SK-N-SH (cell line): ENCODE data around the gene MAD1L1. TPM values are rescaled to one million over a fixed set of nuclear protein-coding genes. Genes with fewer than 3 reads are reported as not detected.

ENCODE experiments used
- CTCF ChIA-PET: fragments of 300-600, 350-600 bp; formaldehyde crosslinking; extraction: SDS; loops from one replicate; lab custom pipeline; 2021; lab: Yijun Ruan, JAX
- POLR2A ChIA-PET: fragments of 350-600 bp; sonication (Branson Sonifier 250); formaldehyde crosslinking; extraction: SDS; loops from one replicate; lab custom pipeline; 2020; ENCODE audit warnings: antibody characterized with exemption, inconsistent platforms; lab: Yijun Ruan, JAX
- DNase-seq: peaks from one replicate; pipeline ENCODE4 v3.0.0; 2012
- H2AFZ ChIP-seq: fragments of 200-600 bp; sonication (generic); 2 replicates; pipeline ENCODE4 v1.8.1; 2016; ENCODE audit warnings: antibody characterized with exemption, mild to moderate bottlenecking, low read depth
- H3F3A ChIP-seq: fragments of 200-600 bp; sonication (generic); replicated peaks from 2 replicates; pipeline ENCODE3; 2016; ENCODE audit warnings: antibody characterized with exemption, mild to moderate bottlenecking; ENCODE audit not compliant: insufficient read depth
- H3K27ac ChIP-seq, 2 experiments: fragments of 200-500 bp in 1 of 2; fragments of 200-600 bp in 1 of 2; sonication (Bioruptor generic) in 1 of 2; sonication (generic), shearing (Covaris generic) in 1 of 2; 2 replicates each; pipeline versions ENCODE4 v1.5.1 to v1.6.1; 2014 to 2016; ENCODE audit warnings: low read depth in 2 of 2, inconsistent platforms in 1 of 2, low read length in 1 of 2, mild to moderate bottlenecking in 1 of 2, mixed read lengths in 1 of 2
- H3K27me3 ChIP-seq: fragments of 200-600 bp; sonication (generic), shearing (Covaris generic); 2 replicates; pipeline ENCODE4 v1.6.1; 2016; ENCODE audit warnings: mixed run types; ENCODE audit not compliant: insufficient read depth
- H3K36me3 ChIP-seq, 2 experiments: fragments of 200-500 bp in 1 of 2; fragments of 200-600 bp in 1 of 2; sonication (Bioruptor generic) in 1 of 2; sonication (generic) in 1 of 2; replicated peaks in 1 of 2; 2 replicates each; pipeline versions ENCODE3 to v1.5.1; 2014 to 2016; ENCODE audit warnings: low read length in 1 of 2, mild to moderate bottlenecking in 1 of 2; ENCODE audit not compliant: insufficient read depth in 2 of 2, control insufficient read depth in 1 of 2
- H3K4me1 ChIP-seq, 2 experiments: fragments of 200-500 bp in 1 of 2; fragments of 200-600 bp in 1 of 2; sonication (Bioruptor generic) in 1 of 2; sonication (generic), shearing (Covaris generic) in 1 of 2; 2 replicates each; pipeline versions ENCODE4 v1.5.1 to v1.6.1; 2014 to 2016; ENCODE audit warnings: low read depth in 1 of 2, low read length in 1 of 2, mixed run types in 1 of 2; ENCODE audit not compliant: insufficient read depth in 2 of 2, control insufficient read depth in 1 of 2
- H3K4me2 ChIP-seq: fragments of 200-600 bp; sonication (generic), shearing (Covaris generic); 2 replicates; pipeline ENCODE4 v1.6.1; 2017; ENCODE audit warnings: mixed run types
- H3K4me3 ChIP-seq, 2 experiments: fragments of 200-500 bp in 1 of 2; fragments of 200-600 bp in 1 of 2; sonication (Bioruptor generic) in 1 of 2; sonication (generic), shearing (Covaris generic) in 1 of 2; 2 replicates each; pipeline versions ENCODE4 v1.5.1 to v1.8.1; 2014 to 2016; ENCODE audit warnings: low read depth in 2 of 2, inconsistent platforms in 1 of 2, low read length in 1 of 2, mild to moderate bottlenecking in 1 of 2, mixed read lengths in 1 of 2, moderate library complexity in 1 of 2
- H3K79me2 ChIP-seq: fragments of 200-600 bp; sonication (generic); 2 replicates; pipeline ENCODE4 v1.8.1; 2017; ENCODE audit warnings: mild to moderate bottlenecking; ENCODE audit not compliant: insufficient read depth
- H3K9ac ChIP-seq: fragments of 200-600 bp; sonication (generic); 2 replicates; pipeline ENCODE4 v1.6.1; 2017; ENCODE audit warnings: mixed run types
- H3K9me2 ChIP-seq: fragments of 200-600 bp; sonication (generic); 2 replicates; pipeline ENCODE4 v1.6.1; 2017; ENCODE audit warnings: mixed run types
- H3K9me3 ChIP-seq: fragments of 200-600 bp; sonication (generic); 2 replicates; pipeline ENCODE4 v1.6.1; 2017; ENCODE audit warnings: mixed run types, mild to moderate bottlenecking, moderate library complexity
- H4K20me1 ChIP-seq: fragments of 200-600 bp; sonication (generic); 2 replicates; pipeline ENCODE4 v1.6.1; 2017; ENCODE audit warnings: mild to moderate bottlenecking, mixed run types; ENCODE audit not compliant: insufficient read depth
- CHD2 ChIP-seq: fragments of 150-350 bp; IDR thresholded peaks from 2 replicates; pipeline ENCODE4 v1.6.1; 2018; ENCODE audit warnings: low read length; ENCODE audit not compliant: partially characterized antibody
- ELF1 ChIP-seq: IDR thresholded peaks from 2 replicates; pipeline ENCODE4 v1.4.0; 2012
- EP300 ChIP-seq, 2 experiments: IDR thresholded peaks; 2 replicates each; pipeline versions ENCODE4 v1.4.0 to v1.6.1; 2012; ENCODE audit warnings: borderline replicate concordance in 1 of 2, low read depth in 1 of 2, low read length in 1 of 2
- FOSL2 ChIP-seq: IDR thresholded peaks from 2 replicates; pipeline ENCODE4 v1.4.0; 2012; ENCODE audit warnings: low read depth, mild to moderate bottlenecking, moderate library complexity, borderline replicate concordance
- GABPA ChIP-seq: IDR thresholded peaks from 2 replicates; pipeline ENCODE4 v1.4.0; 2012; ENCODE audit warnings: low read depth, mild to moderate bottlenecking
- RAD21 ChIP-seq: IDR thresholded peaks from 2 replicates; pipeline ENCODE4 v1.6.1; 2012; ENCODE audit warnings: mild to moderate bottlenecking, low read length
- RCOR1 ChIP-seq: fragments of 150-350 bp; IDR thresholded peaks from 2 replicates; pipeline ENCODE4 v1.6.1; 2017; ENCODE audit warnings: antibody characterized with exemption, low read length
- SMC3 ChIP-seq: IDR thresholded peaks from 2 replicates; pipeline ENCODE4 v1.6.1; 2012; ENCODE audit warnings: low read depth, low read length, improper control_type of control experiment
- TAF1 ChIP-seq: IDR thresholded peaks from 2 replicates; pipeline ENCODE4 v1.6.1; 2012; ENCODE audit warnings: low read depth, mild to moderate bottlenecking, low read length, moderate library complexity, borderline replicate concordance
- TCF12 ChIP-seq: IDR thresholded peaks from 2 replicates; pipeline ENCODE4 v1.4.0; 2012
- WGBS: methylation state at CpG from one replicate; pipeline ENCODE4 v1.1.6; 2017; ENCODE audit warnings: low lambda C conversion rate; 5-methylcytosine and 5-hydroxymethylcytosine counted together
- polyA plus RNA-seq, 3 experiments: library from polyadenylated mRNA; depleted of rRNA; stranded (reverse); fragments of >200 nt; gene quantifications; 2 replicates each; pipeline ENCODE4 v1.2.3, GENCODE V29; 2012
- TF ChIP-seq, protein P1 (sequence below): fragments of 150-350 bp; IDR thresholded peaks from 2 replicates; pipeline ENCODE4 v1.6.1; 2016; ENCODE audit warnings: mild to moderate bottlenecking, low read depth, low read length
- TF ChIP-seq, protein P2 (sequence below): fragments of 200-600 bp; sonication (generic); IDR thresholded peaks from 2 replicates; pipeline ENCODE4 v1.6.1; 2017; ENCODE audit warnings: antibody characterized with exemption, mild to moderate bottlenecking, moderate library complexity

MAD1L1 gene
- polyA plus RNA-seq, 1 of the 3 experiments (the other 2 are of a cell fraction): 46.2 TPM

DNA sequence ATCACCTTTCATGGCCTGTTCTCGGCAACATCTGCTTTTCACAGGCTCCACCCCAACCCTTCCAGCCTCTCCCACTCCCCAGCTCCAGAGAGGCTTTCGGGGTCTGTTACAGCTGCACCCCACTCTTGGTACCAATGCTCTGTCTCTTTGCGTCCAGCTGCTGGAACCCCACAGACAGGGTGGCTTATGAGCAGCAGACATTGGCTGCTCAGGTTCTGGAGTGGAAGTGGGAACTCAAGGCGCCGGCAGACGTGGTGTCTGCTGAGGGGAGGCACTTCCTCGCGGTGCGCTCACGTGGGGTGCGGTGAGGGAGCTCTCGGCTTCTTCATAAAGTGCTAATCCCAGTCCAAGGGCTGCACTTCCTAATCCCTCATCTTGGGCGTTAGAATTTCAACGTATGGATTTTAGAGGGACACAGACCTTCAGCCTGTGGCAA lies 377.0 kb downstream of the MAD1L1 start:
- CTCF ChIA-PET: interaction anchor here (1.3 to 2.2 kb wide), 6 partner anchors 8 to 227 kb away, joined by 3 to 11 read pairs (median 6); no protein-coding TSS in a partner anchor
- H3K9me3 ChIP-seq: no peaks in the 10 kb centered on the region
- H2AFZ ChIP-seq: no peak overlapping the region
- H3K27me3 ChIP-seq: no peaks in the 10 kb centered on the region
- H3F3A ChIP-seq: no peaks in the 10 kb centered on the region
- no peak for TF ChIP-seq ELF1
- no peak for TF ChIP-seq RCOR1
- TF ChIP-seq, protein P1, sequence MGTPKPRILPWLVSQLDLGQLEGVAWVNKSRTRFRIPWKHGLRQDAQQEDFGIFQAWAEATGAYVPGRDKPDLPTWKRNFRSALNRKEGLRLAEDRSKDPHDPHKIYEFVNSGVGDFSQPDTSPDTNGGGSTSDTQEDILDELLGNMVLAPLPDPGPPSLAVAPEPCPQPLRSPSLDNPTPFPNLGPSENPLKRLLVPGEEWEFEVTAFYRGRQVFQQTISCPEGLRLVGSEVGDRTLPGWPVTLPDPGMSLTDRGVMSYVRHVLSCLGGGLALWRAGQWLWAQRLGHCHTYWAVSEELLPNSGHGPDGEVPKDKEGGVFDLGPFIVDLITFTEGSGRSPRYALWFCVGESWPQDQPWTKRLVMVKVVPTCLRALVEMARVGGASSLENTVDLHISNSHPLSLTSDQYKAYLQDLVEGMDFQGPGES: no peak
- no peak for TF ChIP-seq TAF1
- TF ChIP-seq TCF12: no peak
- TF ChIP-seq SMC3: no peak
- TF ChIP-seq, all 33 proteins: peak for 0
- Histone ChIP-seq H4K20me1 (no peaks in the 10 kb centered on the region), H3K36me3 (no peaks in the 10 kb centered on the region), H3K9me2 (no peaks in the 10 kb centered on the region), H3K27ac (peak overlapping the region in 1 of 2 experiments; percentile 96; a peak in 2 of 4 replicates), H3K4me1 (peaks cover 0 to 88% of the 10 kb centered on the region in 2 experiments; a peak in 1 of 4 replicates), H3K79me2 (no peaks in the 10 kb centered on the region), H3K4me3 (no peak overlapping the region), H3K4me2 (no peak overlapping the region), H3K9ac (no peak overlapping the region)
- no peak for DNase-seq
- POLR2A ChIA-PET: interaction anchor here (1.2 kb wide), 1 partner anchor 10 kb away, joined by 4 read pairs; no protein-coding TSS in a partner anchor
- 92% methylated on average over 14 of the region's 14 CpGs for WGBS

DNA sequence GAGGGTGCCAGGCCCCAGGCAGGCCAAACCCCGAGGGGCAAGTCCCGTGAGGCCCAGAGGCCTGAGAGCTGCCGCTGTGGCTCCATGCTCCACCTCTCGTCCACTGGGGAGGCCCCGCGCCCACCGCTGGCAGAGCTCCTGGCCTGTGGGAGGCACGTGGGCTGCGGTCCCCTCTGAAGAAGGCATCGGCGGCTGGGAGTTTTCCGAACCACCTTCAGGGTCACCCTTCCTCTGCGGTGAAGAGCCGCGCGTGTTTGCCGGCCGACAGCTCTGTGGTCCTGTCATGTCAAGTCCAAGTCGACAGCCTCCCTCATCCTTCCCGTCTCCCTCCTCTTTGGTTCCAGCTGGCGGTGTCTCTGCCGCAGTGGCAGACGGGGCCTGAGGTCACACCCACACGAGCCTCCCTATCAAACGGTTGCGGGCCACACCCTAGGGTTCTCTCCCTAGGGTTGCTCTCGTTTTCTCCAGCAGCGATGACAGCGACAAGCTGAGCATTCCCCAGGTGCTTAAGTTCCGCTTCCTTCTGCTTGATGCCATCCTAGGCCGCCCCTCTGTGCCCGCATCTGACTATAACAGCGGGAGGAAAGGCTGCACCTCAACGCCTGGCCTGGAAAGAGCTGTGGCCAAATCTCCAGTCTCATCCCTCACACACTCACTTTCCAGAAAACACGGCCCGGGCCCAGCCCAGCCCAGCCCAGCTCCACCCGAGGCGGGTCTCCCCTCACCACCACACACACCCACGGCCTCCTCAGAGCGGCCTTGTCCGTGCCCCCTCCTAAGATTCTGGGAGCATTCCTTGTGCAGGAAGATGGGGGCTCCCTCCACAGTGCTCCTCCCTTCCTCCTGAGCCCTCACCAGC lies 377.6 kb downstream of the MAD1L1 start:
- no peaks in the 10 kb centered on the region for H3K9me2 ChIP-seq
- WGBS: 97% methylated on average over 35 of the region's 41 CpGs
- no peak overlapping the region for H3K4me3 ChIP-seq
- no peaks in the 10 kb centered on the region for H3F3A ChIP-seq
- DNase-seq: no peak
- no peak overlapping the region for H3K4me2 ChIP-seq
- H3K27ac ChIP-seq: peak overlapping the region in 1 of 2 experiments; percentile 96; a peak in 1 of 4 replicates
- no peak overlapping the region for H3K9ac ChIP-seq
- H3K4me1 ChIP-seq: peaks cover 0 to 95% of the 10 kb centered on the region in 2 experiments; a peak in 1 of 4 replicates
- H4K20me1 ChIP-seq: no peaks in the 10 kb centered on the region
- no peaks in the 10 kb centered on the region for H3K79me2 ChIP-seq
- TF ChIP-seq EP300 (IDR thresholded peaks at IDR 0.05; ENCODE audit: borderline replicate concordance in 1 of 2, low read depth in 1 of 2, low read length in 1 of 2) (no peak), FOSL2 (no peak), GABPA (no peak), SMC3 (no peak), TCF12 (no peak), RAD21 (no peak), CHD2 (no peak)
- TF ChIP-seq, protein P1: no peak
- TF ChIP-seq, protein P2, sequence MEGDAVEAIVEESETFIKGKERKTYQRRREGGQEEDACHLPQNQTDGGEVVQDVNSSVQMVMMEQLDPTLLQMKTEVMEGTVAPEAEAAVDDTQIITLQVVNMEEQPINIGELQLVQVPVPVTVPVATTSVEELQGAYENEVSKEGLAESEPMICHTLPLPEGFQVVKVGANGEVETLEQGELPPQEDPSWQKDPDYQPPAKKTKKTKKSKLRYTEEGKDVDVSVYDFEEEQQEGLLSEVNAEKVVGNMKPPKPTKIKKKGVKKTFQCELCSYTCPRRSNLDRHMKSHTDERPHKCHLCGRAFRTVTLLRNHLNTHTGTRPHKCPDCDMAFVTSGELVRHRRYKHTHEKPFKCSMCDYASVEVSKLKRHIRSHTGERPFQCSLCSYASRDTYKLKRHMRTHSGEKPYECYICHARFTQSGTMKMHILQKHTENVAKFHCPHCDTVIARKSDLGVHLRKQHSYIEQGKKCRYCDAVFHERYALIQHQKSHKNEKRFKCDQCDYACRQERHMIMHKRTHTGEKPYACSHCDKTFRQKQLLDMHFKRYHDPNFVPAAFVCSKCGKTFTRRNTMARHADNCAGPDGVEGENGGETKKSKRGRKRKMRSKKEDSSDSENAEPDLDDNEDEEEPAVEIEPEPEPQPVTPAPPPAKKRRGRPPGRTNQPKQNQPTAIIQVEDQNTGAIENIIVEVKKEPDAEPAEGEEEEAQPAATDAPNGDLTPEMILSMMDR: no peak
- no peaks in the 10 kb centered on the region for H3K27me3 ChIP-seq
- ChIA-PET POLR2A (no interaction called here), CTCF (interaction anchor here (1.3 to 2.0 kb wide), 5 partner anchors 9 to 227 kb away, joined by 3 to 8 read pairs (median 5); no protein-coding TSS in a partner anchor)
- no peaks in the 10 kb centered on the region for H3K36me3 ChIP-seq
- H2AFZ ChIP-seq: no peak overlapping the region
- no peaks in the 10 kb centered on the region for H3K9me3 ChIP-seq
